CD4-positive, alpha-beta T cell treated with Interleukin-6 for 4 hours (primary cell): ENCODE data around the gene ERFL.

ENCODE experiments used
- DNase-seq: peaks from one replicate; pipeline ENCODE4 v3.0.0-alpha.2; 2020; ENCODE audit warnings: mixed read lengths

ERFL gene

DNA sequence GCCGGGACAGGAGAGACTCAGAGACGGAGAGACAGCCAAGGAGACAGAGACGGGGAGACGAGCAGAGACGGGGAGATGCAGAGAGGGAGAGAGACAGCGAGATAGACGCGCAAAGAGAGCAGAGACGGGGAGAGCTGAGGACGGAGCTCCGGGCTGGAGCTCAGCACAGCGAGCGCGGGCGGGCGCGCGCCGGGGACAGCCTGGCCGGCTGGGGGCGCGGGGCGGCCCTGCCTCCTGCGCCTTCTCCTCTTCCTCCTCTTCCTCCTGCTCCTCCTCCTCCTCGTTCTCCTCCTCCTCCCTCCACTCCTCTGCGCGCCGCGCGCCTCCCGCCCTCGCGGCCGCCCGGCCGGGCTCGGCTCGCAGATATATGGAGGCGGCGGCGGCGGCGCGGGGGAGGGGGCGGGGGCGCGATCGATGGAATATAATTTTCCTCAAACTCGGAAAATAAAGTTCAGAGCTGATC is at the start of gene ERFL:
TSS of gene ERFL (minus strand) at position 229 of the 463 bp plus-strand sequence. CDS start 15,530 bp downstream, outside the sequence.
- DNase-seq, result peak; percentile 57

GRCh38 chr19:41977916-41978315 is 49.7 kb upstream of the ERFL start:
- DNase-seq, result no peak

- DNase-seq, result no peak
These were observed 46.4 kb upstream of the ERFL start for GRCh38 chr19:41974652-41975051.

DNA sequence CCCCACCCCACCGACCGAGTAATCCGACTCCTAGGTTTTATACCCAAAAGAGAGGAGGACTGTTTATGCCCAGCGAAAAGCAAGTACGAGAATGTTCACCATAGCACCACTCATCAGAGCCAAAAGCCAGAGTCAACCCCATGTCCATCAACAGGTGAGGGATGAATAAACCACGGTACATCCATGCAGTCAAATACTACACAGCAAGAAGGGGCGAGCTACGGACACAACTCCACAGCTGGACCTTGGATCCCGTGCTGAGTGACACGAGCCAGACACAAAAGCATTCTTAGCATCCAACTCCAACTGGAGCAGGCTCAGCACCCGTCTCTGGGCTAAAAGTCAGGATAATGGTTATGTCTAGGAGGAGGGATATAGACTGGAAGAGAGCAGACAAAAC is 43.1 kb upstream of the ERFL start:
- DNase-seq, result no peak

DNA sequence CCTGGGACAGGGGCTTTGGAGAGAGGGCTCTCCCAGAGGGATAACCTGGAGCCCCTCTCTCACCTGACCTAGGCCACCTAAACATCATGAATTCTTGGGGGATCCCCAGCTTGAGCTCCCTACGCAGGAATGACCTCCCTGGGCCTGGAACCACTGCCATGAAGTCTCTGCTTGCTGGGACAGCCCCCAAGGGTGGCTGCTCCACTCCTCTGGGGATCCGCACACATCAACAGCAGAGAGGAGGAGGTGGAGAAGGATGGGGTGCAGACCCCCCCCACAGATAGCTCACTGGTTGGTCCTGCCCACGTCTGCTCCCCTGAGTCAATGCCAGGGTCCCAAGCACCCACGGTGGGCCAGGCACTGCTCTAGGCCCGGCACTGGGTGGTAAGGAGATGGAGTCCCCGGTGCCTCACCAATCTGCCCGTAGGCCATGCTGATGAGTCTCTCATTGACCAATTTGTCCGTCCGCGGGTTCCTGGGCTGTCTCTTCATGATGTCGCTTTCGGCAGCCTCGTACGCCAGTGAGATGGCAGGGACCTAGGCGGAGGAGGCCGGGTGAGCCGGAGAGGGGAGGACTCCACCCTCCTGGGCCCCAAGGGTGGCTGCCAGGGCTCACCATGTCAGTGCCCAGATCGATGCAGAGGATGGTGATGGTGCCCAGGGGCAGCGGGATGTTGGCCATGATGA is 41.7 kb upstream of the ERFL start:
- no peak for DNase-seq

- DNase-seq, result no peak
These were observed 40.7 kb upstream of the ERFL start for GRCh38 chr19:41968751-41969595.

GRCh38 chr19:41967054-41967783 is 39.0 kb upstream of the ERFL start:
- no peak for DNase-seq

GRCh38 chr19:41965106-41965505 is 36.9 kb upstream of the ERFL start:
- no peak for DNase-seq

GRCh38 chr19:41960973-41961372 is 32.7 kb upstream of the ERFL start:
- no peak for DNase-seq

DNA sequence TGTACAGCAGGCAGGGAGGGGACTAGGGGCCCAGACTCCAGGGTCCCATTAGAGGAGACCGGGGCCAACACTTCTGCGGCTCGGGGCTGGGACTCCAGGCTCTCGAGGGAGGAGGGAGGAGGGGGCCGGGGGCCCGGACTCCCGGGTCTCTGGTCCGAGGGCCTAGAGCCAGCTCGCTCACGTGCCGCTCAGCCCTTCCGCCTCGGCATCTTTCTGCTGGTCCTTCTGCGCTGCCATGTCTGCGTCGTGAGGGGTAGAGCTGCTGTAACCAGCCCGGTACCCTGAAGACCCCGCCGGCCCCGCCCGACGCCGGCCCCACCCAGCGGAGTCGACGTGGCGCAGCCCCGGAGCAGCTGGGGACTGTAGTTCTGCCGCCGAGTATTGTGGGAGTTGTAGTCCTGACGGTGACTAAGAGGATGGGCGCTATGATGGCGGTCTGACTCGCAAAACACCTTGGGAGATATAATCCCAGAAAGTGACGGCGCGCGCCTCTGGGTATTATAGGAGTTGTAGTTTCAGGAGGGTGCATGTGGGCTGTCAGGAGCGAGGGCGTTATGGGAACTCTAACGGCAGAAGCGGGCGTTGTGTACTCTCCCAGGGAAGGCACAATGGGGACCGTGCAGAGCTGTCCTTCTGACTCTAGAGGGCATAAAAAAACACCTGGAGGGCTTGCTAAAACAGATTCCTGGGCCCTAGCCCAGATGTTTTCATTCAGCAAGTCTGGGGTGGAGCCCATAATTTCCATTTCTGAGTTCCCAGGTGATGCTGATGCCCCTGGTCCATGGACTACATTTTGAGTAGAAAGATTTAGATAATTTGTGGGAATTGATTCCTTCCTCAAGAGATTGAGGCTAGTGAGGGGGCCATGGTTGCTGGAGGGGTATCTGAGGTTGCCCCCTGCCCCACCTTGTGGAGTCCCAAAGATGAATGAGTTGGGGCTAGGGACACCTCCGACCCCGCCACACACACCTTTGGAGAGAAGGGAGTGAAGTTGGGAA is 31.1 kb upstream of the ERFL start, which contains the start of gene RABAC1:
TSS of gene RABAC1 (minus strand) at position 266 of the 998 bp plus-strand sequence. CDS start at position 237, 29 bp downstream.
- peak; percentile 92 for DNase-seq

DNA sequence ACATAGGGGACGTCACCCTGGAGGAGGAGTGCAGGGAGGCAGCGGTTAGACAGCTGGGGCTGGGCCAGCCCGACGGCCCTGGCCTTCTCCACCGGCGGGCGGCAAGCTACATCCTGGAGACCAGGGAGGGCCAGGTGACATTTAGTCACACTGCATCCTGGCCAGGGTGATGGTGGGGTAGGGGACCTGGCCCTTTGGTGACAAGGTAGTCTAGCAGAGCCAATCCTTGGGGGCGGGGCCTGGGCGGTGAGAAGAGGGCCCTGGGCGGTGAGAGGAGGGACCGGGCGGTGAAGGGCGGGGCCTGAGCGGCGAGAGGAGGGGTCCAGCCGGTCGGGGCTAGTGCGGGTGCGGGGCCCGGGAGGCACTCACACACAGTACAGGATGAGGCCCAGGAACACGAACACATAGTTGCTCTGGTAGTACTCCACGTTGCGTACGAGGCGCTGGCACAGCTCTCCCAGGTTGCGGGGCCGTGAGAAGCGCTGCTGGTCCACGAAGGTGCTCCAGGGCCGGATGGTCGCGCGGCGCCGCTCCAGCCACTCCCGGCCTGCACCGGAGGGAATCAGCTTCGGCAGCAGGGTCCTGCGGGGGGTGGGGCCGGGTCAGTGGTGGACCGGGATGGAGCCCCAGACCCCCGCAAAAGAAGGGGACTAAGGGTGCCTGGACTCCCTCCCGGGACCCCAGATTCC is 30.3 kb upstream of the ERFL start:
- DNase-seq, result peak; percentile 92

GRCh38 chr19:41957838-41958366 is 29.7 kb upstream of the ERFL start:
- peak; percentile 42 for DNase-seq

DNA sequence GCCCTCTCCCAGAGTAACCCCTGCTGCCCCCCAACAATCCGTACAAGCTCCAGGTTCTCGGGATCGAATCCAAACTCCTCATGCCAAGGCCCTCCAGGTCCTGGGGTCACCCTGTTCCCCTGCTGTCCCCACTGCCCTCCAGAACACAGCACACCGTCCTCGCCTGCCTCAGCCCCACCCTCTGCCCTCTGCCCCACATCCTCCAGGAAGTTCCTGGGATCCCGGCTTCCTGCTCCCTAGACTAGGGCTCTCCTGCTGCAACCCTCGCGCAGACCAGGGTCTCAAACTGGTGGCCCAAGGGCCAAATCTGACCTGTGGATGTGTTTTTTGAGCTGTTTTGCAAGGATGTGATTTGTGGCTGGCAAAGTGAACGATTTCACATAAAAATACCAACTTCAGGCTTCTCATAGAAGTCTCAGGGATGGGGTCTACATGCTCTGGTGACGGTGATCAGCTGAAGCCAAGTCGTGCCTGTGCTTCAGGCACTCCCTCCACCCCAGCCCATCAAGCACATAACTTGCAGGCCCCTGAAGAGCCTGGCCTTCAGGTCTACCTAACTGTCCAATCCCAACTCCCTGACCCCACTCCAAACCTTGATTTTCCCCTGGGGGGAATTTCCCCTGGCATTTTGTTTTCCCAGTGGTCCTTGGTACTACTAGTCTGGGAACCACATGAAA is 29.1 kb upstream of the ERFL start:
- DNase-seq, result no peak

DNA sequence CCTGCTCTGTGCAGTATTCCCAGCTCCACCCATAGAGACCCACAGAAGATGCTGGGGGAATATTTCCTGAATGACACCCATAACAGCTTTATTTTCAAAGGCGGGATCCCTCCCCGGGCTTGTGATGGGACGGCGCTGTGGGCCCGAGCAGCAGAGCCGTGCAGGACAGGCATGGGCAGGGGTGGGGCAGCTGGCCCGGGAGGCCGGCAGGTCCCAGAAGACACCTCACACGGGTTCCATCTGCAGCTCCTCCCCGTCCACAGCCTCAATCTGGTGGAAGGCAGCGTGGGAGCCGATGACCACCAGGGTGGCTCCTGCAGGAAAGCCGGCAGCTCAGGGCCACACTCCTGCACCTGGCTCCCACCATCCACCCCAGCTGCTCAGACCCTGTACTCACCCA is 28.4 kb upstream of the ERFL start:
- no peak for DNase-seq

DNA sequence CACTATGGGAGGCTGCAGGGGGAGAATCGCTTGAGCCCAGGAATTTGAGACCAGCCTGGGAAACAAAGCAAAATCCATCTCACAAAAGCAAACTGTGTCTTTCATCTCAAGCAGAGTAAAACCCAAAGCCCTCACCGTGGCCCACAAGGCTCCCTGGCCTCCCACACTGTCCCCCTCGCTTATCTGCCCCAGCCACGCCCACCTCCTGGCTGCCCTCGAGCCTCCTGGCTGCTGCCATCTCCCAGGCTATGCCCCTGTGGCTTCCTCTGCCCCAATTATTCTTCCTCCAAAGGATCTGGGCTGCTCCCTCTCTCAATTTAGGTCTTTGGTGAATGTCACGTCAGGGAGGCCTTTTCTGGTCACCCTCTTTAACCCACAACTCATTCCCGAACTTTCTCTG is 27.3 kb upstream of the ERFL start:
- no peak for DNase-seq

- DNase-seq, result peak; percentile 91
These were observed 23.5 kb upstream of the ERFL start for GRCh38 chr19:41951686-41952172.

DNA sequence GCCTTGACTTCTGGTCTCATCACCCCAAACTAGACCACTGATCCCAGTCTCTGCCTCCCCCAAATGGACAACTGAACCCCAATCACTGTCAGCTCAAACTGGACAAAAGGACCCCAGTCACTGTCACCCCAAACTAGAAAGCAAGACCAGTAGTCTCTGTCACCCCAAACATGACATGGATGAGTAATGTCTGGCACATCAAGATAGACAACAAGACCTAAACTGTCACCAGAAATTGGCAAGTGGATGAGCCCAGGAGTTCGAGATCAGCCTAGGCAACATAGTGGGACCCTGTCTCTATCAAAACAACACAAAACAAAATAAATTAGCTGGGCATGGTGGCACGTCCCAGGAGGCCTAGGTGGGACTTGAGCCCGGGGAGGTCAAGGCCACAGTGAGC is 18.8 kb upstream of the ERFL start:
- DNase-seq, result no peak

DNA sequence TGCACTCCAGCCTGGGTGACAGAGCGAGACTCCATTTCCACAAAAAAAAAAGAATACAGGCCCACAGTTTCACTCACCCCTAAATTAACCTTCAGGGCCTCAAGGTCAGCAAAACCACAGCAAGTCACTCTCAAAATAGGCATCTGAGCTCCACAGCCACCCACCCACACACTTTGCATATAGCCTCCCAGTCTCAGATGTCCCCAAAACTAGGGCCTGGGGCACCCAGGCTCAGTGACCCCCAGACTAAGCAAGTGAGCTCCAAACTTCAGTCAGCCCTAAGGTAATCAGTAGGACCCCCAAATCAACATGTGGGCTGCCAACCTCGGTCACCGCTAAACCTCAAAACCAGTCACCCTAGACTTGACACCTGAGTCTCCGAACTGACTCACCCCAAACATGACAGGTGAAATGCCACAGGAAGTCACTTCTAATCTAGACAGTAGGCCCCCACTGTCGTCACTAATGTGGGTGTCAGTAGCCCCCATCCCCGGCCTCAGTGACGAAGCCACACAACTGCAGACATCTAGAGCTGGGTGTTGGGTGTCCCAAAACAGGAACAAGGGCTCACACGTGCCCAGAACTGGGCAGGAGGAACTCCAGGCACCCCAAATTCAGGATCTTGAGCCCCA is 17.0 kb upstream of the ERFL start:
- DNase-seq, result peak; percentile 91

- DNase-seq, result no peak
These were observed 16.1 kb upstream of the ERFL start for GRCh38 chr19:41944336-41944735.
